ENCODE results near the gene CLEC19A. TPM values are rescaled to one million over a fixed set of nuclear protein-coding genes. Genes with fewer than 3 reads are reported as not detected.

The CLEC19A gene
- total RNA-seq = not detected
- long read RNA-seq, donor 1 = 0 reads
- long read RNA-seq, donor 2 = 0 reads

DNA sequence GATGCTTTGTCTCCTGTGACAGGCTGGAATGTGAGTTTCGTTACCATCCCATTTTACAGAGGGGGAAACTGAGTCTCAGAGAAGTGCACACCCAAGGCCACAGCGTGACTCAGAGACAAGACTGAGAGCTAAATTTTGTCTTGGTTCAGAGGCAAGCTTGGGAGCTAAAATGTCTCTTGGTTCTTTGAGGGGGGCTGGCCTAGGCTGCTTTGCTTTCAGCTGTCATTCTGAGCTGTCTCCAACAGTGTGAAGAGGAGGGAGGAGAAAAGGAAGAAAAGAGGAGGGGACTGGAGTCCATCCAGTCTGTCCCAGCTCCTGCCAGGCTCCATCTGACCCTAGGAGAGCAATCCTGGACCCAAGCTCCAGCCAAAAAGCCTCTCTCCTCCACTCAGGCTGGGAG is at the start of gene CLEC19A:
Gene CLEC19A, plus strand, starts transcription at position 301 of the 400 bp plus-strand sequence. CDS start 121 bp downstream, outside the sequence.
- intact Hi-C loops (cut with DNase I) = no loop called here

DNA sequence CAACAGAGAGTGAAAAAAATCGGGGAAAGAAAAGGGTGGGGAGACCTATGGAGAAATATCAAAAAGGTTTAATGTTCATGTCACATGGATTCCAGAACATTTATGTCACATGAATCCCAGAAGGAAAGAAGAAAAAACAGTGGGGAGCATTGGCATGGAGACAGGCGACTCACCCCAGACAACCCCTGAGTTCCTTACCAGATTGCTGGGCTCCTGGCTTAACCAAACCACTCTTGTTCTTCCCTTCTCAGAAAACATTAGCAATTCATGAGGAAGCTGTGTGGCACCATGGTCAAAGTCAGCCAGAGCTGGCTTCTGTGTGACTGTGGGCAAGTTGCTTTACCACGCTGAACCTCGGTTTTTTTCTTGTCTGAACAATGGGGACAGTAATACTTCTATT is 49.6 kb upstream of the CLEC19A start:
- intact Hi-C loops (cut with DNase I) = no loop called here
- DNase-seq (ENCODE audit: low spot score) = no peak

More for the DNA sequence above, at the start of gene CLEC19A:
- no peak for DNase-seq (ENCODE audit: low spot score)

DNA sequence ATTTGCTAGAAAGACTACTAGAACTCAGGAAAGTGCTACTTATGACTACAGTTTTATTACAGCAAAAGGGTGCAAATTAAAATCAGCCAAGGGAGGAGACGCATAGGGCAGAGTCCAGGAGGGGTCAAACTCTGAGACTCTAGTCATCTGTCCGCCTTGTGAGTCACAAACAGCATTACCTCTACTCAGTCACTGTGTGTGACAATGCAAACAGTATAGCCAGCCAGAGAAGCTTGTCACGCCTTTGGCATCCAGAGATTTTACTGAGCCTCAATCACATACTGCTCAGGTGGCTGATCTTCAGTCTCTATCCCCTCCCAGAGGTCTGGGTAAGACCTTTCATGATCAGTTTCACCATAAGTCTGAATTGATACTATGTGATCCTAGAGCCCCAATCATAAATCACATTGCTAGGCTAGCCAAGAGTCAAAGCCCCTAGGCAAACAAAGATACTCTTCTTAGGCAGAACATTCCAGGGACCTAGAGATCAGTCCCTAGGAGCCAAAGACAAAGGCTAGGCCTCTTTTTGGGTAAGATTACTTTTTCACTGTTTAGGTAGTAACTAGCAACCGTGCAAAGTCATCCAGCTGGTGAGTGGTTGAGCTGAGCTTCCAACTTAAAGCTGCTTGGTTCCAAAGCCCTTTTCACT is 48.8 kb upstream of the CLEC19A start:
- no peak for DNase-seq (ENCODE audit: low spot score)
- intact Hi-C loops (cut with DNase I) = no loop called here

DNA sequence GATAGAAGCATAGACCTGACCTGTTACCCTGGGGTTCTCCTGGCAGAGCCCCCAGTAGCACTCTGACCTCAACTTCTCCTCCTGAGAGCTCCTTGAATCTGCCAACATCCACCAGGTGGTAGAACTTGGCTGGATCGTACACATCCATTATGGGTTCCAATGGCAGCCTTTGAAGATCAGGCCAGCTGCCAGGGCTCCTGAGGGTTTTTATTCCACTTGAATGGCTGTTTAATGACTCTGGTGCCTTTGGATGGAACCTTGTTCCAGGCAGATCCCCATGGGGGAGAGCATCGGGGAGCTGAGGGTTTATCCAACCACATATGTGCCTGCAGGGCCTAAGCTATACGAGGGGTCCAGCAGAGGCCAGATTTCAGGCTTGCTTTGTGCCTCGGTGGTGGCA is 47.1 kb upstream of the CLEC19A start:
- DNase-seq (ENCODE audit: low spot score) = no peak
- intact Hi-C loops (cut with DNase I) = no loop called here

DNA sequence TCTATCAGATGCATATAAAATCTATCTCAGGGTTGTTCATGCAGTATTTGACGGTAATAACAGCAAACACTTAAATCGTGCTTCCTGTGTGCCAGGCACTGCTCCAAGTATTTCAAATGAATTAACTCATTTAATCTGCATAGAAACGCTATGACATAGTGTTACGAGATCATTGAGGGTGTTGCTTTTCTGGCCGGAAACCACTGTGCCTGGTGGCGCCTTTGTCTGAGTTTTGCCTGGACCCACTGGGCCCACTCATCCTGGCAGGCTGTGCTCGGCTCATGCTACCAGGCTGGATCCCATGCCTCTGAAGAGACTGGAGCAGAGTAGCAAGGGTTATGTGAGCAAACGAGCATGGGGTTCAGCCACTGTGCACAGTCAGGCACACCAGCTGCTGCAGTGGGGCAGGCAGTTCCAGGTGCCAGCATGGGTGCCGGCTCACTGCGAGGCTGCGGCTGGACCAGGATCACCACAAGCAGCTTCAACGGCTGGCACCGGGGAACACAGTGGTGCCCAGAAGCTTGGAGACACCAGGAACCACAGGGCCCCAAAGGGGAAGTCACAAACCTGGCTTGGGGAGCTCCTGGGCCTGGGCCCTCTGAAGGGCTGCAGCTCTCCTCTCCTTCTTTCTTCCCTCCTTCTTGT is 45.9 kb upstream of the CLEC19A start:
- intact Hi-C loops (cut with DNase I) = no loop called here
- no peak for DNase-seq (ENCODE audit: low spot score)

DNA sequence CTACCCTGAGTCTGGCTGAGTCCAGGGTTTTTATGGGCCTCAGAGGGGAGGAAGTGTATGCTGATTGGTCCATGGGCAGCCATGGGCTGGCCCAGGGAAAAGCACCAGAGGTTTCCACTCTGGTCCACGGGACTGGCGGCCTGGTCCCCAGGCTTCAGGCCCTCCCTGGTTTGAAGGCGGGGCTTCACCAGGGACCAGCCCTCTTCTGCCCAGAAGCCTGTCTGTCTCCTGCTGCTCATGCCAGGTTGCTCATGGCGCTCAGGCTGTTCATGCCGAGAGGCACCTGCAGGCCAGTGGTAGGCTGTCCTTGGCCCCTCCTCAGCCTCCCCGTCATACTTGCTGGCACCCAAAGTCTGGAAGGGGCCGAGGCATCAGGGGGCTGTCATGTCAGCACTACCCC is 45.0 kb upstream of the CLEC19A start:
- intact Hi-C loops (cut with DNase I) = no loop called here
- DNase-seq (ENCODE audit: low spot score) = no peak

DNA sequence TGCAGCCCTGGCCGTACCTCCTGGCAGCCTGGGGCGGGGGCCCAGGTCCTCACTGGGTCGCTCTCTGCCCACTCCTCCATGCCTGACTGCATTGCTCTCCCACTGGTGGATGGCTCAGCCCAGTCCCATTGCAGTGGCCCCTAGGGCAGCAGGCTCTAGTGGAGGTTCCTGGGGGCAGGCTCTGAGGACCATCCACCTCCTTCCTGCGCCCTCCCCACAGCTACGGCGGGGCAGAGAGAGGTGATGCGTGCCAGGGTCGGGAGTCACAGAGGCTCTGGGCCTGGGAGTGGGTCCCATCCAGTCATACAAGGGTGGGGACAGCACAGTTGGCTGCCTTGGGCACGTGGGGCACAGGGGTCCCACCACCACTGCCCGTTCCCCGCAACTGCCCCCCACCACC is 44.0 kb upstream of the CLEC19A start:
- intact Hi-C loops (cut with DNase I) = no loop called here

DNA sequence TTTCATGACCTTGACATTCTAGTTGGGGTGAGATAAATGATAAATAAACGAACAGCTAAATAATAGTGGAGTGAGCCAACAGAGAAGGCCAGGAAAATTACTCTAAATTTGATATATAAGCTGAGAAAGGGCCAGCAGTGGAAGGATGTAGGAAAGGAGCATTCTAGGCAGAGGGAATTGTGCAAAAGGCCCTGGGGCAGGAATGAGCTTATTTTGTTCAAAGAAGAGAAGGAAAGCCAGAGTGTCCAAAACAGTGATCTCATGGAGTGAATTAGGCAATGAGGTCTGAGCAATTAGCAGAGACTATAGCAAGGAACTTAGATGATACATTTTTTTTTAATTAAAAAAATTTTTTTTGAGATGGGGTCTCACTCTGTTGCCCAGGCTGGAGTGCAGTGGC is 43.3 kb upstream of the CLEC19A start:
- intact Hi-C loops (cut with DNase I) = no loop called here
- DNase-seq (ENCODE audit: low spot score) = no peak

More for the DNA sequence above, 44.0 kb upstream of the CLEC19A start:
- DNase-seq (ENCODE audit: low spot score) = no peak

DNA sequence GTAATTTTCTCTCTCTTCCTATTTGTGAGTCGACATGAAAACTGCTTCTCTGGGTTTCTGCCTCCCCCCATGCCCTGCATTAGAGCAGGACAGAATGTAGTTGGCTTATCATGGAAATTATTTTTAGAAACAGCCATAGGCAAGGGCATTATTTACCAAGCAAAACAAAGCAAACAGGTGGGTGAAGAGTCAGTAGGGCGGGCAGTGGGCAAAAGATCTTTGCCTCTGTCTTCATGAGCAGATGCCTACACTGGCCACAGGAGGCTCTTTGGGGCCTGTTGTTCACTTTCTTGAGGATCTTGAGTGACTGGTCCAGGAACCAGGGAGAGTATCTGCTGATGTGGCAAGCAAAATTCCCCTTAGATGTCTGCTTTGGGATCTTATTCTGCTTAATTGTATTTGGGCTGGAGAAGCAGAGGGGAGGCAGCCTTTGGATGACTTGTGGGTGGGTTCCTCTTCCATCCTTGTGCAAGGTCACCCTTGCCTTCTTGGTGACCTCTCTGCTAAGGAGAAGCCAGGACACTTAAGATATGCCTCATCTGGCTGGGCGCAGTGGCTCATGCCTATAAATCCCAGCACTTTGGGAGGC is 42.5 kb upstream of the CLEC19A start:
- DNase-seq (ENCODE audit: low spot score) = no peak
- intact Hi-C loops (cut with DNase I) = no loop called here

DNA sequence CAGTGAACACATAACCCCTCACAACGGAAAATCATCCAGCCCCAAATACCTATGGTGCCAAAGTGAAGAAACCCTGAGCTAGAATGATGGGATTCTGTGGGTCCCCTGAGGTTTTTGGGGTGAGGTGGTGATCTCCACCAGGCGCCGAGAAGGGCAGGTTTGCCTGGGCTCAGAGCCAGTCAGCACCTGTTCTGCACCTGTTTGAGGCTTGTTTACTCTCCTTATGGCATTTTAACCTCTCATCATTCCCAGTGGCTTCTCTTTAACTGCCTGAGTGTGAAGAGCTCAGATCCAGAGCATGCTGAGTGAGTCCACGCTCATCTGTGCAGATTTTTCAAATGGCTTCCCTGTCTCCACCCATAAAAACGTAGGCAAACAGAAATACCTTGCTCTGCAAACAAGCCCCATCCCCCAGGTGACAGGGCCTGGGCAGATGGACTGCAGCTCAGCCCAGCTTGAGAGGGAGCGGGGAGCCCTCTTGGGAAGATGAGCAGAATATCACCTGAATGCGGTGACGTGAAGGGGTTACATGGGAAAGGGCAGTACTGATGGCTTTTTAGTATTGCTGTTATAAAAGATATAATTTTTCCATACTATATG is 40.1 kb upstream of the CLEC19A start:
- intact Hi-C loops (cut with DNase I) = no loop called here
- DNase-seq (ENCODE audit: low spot score) = no peak

DNA sequence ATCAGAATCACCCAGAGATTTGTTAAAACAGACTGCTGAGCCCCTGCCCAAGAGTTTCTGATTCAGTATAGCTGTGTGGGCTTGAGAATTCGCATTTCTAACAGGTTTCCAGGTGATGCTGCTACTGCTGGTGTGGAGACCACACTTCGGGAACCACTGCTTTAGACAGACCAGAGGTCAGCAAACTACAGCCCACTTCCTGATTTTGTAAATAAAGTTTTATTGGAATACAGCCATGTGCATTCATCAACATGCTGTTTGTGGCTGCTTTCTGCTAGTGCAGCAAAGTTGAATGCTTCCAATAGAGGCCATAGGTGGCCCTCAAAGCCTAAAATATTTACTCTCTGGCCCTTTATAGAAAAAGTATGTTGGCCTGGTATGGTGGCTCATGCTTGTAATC is 32.6 kb upstream of the CLEC19A start:
- no peak for DNase-seq (ENCODE audit: low spot score)
- intact Hi-C loops (cut with DNase I) = no loop called here

DNA sequence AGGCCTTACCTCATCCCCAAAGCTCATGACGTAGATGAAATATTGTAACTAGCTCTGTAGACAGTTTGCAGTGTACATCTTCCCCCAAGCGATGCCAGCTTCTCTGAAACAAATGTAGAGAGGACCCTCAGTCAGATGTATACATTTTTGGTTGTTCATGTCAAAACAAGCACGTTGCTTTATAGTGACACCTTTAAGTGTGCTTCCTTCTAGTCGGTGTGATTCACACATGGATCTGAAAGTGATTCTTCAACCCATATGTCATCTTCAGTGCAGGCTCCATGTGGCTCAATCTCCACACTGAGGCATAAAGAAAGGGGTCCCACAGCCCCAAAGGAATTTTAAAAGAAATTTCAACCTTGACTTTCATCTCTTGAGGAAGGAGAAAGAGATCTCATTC is 30.9 kb upstream of the CLEC19A start:
- no peak for DNase-seq (ENCODE audit: low spot score)
- intact Hi-C loops (cut with DNase I) = no loop called here

DNA sequence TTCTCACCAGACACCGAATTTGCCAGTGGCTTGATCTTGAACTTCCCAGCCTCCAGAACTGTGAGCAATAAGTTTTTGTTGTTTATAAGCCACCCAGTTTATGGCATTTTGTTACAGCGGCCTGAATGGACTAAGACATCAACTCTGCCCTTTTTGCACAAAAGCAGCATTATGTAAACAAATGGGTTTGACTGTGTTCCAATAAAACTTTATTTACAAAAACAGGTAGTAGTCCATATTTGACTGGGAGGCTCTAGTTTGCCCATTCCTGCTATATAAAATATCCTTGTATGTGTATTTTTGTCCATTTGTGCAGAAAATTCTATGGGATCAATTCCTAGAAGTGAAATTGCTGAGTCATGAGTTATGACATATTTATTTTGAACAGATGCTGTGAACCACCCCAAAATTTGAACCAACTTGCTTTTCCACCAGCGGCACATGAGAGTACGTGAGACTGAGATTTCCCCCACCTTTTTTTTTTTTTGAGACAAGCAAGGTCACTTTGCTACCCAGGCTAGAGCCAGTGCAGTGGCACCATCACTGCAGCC is 21.3 kb upstream of the CLEC19A start:
- DNase-seq (ENCODE audit: low spot score) = no peak
- intact Hi-C loops (cut with DNase I) = no loop called here

DNA sequence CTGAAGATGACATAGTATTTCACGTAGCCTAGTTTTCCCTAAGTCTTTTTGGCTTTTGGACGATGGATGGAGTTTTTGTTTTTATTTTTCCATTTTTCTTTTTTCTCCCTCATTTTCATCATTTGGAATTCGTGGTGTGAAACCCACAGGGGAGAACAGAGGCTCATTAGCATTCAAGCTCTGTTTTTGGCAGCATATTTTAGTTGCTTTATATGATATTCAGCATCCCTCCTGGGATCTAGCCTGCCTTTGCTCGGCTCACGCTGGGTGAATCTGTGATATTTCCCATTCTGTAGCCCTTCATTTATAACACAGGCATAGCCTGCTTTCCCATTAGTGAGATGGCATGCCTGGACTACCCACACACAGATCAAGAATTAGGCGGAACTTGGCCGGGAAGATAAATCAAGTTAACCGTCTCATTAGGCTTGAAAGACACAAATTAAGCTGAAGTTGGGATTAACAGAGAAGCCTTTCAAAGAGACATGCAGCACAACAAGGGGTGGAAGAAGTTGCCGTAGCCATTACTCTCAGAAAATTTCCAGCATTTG is 20.1 kb upstream of the CLEC19A start:
- DNase-seq (ENCODE audit: low spot score) = no peak
- intact Hi-C loops (cut with DNase I) = no loop called here

DNA sequence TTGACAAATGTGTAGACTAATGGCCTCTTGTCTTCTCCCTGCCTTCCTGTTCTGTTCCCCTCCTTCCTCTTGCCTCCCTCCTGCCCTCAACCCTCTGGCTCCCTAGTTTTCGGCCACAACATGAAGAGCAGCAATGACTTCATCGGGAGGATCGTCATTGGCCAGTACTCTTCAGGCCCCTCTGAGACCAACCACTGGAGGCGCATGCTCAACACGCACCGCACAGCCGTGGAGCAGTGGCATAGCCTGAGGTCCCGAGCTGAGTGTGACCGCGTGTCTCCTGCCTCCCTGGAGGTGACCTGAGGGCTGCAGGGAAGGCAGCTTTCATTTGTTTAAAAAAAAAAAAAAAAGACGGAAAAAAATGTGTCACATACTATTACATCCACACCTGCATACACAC is 18.8 kb upstream of the CLEC19A start:
- intact Hi-C loops (cut with DNase I) = no loop called here
- no peak for DNase-seq (ENCODE audit: low spot score)

DNA sequence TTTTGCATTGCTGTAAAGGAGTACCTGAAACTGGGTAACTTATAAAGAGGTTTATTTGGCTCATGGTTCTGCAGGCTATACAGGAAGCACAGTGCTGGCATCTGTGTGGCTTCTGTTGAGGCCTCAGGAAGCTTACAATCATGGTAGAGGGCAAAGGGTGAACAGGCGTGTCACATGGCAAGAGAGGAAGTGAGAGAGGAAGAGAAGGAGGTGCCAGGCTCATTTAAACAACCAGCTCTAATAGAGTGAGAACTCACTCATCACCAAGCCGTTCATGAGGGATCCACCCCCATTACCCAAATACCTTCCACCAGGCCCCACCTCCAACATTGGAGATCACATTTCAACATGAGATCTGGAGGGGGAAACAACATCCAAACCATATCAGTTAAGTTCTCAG is 16.4 kb upstream of the CLEC19A start:
- no peak for DNase-seq (ENCODE audit: low spot score)
- intact Hi-C loops (cut with DNase I) = no loop called here

DNA sequence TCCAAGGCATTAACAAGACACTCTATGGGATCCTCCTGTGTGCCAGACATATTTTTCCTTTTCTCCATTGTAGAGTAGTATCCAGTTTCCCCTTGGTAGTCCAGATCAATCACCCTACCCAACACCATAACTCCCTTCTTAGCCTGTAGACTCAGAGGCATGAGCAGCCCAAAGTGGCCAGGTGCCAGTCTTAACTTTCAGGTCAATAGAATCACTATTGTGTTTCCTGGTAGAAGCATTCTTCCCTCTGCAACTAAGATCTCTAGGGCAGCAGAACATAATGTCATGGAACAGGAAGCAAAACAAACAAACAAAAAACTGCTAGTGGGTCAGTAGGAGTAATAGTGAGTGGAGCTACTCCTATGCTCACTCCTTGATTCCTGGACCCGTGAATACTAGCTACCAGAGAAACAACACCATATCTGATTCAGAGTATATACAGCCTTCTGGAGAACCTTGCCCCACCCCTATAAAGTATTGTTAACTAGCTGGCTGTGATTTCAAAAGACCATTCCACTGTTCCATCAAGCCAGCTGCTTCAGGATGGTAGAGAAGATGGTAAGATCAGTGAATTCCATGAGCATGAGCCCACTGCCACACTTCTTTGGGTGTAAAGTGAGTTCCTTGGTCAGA is 11.2 kb upstream of the CLEC19A start:
- no peak for DNase-seq (ENCODE audit: low spot score)
- intact Hi-C loops (cut with DNase I) = no loop called here

DNA sequence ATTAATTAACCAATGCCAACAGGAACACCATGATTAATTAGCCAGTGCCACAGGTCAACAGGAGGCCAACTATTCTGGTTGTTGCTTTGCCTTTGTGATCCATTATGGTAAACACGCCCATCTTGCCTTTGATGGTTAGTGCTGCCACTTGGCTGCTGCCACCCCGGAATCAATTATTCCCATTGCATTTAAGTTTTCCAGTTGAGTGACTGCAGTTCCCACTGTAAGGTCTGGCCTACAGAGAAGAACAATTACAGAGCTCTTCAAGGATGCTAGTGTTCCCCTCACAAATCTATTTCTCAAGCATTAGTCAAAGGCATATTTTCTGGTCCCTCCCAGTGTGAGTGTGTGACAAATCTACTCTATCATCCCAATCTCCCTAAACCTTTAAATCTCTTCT is 7.1 kb upstream of the CLEC19A start:
- DNase-seq (ENCODE audit: low spot score) = no peak
- intact Hi-C loops (cut with DNase I) = no loop called here

DNA sequence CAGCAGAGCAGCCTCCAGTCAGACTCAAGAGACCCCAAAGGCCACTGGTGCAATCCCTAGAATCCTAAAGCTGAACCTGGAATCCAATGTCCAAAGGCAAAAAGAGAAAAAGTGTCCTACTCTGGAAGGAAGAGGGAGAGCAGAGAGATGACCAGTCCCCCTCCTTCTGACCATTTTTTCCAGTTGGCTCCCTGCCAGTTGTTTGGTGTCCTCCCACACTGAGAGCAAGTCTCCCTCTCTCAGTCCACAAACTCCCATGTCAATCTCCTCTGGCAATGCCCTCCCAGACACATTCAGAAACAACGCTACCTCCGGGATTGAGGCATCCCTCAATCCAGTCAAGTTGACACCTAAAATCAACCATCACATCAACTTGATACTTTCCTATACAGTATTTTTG is 4.3 kb upstream of the CLEC19A start:
- intact Hi-C loops (cut with DNase I) = no loop called here
- no peak for DNase-seq (ENCODE audit: low spot score)

DNA sequence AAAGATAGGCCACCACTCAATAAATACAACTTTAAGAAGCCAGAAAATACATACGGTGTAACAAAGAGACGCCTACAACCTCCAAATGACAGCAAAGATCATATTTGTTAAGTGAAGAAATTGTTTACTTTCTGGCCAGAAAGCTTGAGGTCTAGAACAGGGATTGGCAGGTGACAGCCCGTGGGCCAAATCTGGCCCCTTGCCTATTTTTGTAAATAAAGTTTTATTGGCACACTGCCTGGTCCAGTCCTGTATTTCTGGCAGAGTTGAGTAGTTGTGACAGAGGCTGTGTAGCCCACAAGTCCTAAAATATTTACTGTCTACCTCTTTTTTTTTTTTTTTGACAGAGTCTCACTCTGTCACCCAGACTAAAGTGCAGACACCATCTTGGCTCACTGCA is 3.4 kb upstream of the CLEC19A start:
- intact Hi-C loops (cut with DNase I) = no loop called here
- no peak for DNase-seq (ENCODE audit: low spot score)

Data from posterior vena cava (tissue), 2 donors.